HG02798 (cell line): ENCODE results near the gene ADO.
"Not testable (repeated sequence)": the region's sequence is repeated elsewhere in the genome, so short reads cannot be mapped to it uniquely, and the experiment has no call there.

ENCODE experiments used
- ATAC-seq: cut with Tn5 transposase; IDR thresholded peaks from one replicate; pipeline ENCODE4 v1.9.1; 2021; ENCODE audit warnings: mild to moderate bottlenecking; ENCODE audit not compliant: unreplicated experiment, poor library complexity

Gene ADO

GRCh38 chr10:62804356-62805230, at the start of gene ADO:
TSS of gene ADO (plus strand) at chr10:62804720. CDS start at chr10:62805060, 340 bp downstream.
- ATAC-seq = peak; percentile 91

- ATAC-seq = no peak
These were observed 49.6 kb upstream of the ADO start for GRCh38 chr10:62754963-62755362.

DNA sequence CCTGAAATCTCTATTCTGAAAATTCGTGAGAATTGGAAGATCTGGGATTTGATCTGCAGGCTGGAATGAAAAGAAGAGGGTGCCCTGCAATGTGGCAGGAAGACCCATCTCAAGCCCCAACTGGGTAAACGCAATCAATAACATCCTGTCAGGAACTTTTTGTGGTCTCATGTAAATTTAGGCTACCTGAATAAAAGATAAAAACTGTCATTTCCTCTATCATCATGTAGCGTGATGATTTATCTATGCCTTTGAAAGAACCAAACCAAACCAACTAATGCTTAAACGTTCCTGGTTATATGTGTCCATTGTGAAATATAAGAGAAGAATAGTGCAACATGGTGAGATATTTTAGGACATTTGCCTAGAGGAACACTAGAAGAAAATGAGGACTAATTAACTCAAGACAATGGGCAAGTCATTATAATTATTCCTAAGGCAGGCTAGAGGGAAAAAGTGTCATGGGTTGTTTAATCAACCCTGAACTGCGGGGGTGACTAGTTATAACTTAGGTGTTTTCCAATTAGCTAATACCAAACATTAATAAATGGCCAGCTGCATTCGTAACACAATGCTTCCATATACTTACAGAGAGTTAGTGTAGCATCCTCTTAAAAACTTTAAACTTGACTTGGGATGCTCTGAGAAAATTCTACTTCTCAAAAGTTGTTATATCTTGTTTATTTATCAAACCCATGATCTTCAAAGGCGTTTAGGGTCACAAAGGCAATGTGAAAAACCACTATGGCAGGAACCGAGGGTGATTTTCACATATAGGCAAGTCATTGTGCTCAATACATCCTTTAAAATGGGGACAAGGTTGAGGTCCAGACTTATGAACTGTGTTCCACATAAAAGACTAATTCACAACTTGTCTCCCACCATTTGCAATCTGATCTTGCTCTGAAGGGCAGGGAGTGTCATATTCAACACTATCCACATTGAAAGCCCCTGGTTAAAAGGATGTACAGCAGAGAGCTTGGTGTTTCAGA, 48.6 kb upstream of the ADO start:
- peak; percentile 62 for ATAC-seq

GRCh38 chr10:62759599-62760175, 44.8 kb upstream of the ADO start:
- ATAC-seq = no peak

- ATAC-seq = no peak
These were observed 44.1 kb upstream of the ADO start for GRCh38 chr10:62760401-62760800.

DNA sequence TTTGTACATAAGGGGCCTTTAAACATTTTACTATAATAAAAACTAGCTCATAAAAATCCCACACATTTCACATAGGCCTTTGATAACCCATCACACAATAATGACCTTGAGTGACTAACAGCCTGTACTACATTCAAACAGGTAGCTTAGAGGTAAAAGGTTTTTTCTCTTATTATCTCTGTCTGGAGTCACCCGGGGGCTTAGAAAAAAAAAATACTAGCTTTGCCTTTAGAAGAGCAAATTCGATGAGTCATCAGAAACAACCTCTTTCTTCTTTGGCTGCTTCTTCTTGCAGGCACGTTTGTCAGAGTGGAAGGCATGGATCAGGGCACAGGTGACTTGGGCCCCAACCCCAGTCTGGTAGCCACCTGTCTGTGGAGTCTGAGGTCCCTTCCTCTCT, 43.4 kb upstream of the ADO start:
- no peak for ATAC-seq

DNA sequence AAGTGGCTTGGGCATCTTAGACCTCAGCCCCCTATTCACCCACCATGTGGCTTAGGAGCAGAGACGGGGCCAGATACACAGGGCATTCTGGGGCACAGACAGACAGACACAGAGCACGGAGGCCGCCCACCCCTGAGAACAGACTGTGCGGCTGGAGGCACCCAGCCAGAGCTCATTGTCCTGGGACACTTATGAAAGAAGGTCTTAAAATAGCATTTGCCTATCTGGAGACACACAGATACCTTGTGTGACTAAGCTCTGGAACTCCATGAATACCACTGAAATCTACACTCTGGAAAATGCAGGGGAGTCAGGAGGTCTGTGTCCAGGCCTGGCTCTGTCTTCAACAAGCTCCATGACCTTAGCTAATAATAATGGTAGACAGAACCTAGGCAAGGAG, 41.4 kb upstream of the ADO start:
- no peak for ATAC-seq

DNA sequence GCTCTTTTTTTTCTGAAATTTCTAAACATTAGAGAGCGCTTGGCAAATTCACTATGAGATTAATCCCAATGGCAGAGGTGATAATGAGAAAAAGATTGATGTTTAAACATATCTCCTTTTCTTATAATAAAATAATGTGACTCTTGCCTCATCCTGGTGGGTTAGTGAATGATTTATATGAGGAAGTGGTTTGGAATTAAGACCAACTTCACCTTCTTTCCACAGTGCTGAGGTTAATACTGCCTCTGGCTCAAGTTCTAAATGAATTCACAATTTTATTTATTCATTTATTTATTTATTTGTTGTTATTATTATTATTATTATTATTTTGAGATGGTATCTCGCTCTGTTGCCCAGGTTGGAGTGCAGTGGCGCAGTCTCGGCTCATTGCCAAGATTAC, 40.5 kb upstream of the ADO start:
- no peak for ATAC-seq

- ATAC-seq = no peak
These were observed 38.8 kb upstream of the ADO start for GRCh38 chr10:62765726-62766125.

- ATAC-seq = no peak
These were observed 38.1 kb upstream of the ADO start for GRCh38 chr10:62766386-62766785.

DNA sequence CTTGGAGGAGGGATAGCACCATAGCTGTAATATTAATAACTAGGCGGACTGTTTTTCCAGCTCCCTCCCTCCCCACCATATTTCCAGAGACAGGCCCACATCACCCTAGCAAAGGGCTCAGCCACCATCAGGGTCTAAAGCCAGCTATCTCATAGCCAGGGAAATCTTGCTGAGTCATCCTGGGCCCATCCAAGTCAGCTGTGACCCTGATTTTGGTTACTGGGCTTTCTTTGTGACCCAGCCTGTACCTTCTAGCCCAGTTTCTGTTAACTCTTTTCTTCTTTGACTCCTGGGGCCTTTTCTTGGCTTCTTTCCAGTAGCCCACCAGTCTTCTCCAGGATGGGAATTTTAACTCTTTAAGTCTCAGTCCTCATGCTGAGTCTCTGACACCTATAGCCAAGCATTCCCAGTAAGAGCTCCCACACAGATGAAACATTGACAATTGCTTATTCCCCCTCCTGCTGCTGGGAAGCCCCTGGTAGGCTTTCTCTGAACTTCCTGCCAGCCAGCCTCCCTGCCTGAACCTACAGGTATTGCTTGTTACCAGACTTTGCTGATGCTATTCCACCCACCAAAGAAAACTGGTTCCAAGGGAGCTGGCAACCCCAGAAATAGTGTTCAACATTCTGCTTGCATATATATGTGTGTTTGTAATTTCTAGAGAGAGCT, 34.8 kb upstream of the ADO start:
- ATAC-seq = peak; percentile 69

GRCh38 chr10:62772186-62772974, 32.1 kb upstream of the ADO start:
- ATAC-seq = no peak

GRCh38 chr10:62778125-62778524, 26.4 kb upstream of the ADO start:
- peak; percentile 47 for ATAC-seq

DNA sequence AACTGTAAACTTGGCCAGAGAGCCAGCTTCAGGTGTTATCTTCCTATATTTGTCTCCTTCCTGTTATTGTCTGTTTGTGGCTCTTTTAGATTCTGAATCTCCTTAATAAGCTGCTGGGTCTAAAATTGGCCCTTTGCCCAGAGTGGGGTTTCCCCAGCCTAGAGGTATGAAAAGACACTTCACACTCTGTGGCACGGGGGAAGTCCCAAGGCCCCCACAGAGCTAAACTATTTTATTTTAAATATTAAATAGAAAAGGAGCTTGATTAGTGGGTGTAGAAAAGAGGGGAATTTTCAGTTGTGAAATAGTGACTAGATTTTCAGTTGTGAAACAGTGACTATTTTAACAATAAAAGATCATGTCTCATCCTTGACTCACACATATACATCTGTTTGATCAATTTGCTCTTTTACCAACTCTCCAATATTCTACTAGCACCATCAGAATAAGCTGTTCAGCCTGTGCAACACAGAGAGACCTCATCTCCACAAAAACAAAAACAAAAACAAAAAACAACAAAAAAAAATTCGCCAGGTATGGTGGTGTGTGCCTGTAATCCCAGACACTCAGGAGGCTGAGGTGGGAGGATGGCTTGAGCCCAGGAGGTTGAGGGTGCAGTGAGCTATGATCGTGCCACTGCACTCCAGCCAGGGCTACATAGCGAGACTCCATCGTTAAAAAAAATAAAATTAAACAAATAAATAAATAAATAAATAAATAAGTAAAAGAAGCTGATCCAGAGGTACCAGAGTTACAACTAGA, 24.9 kb upstream of the ADO start:
- ATAC-seq = peak; percentile 95

DNA sequence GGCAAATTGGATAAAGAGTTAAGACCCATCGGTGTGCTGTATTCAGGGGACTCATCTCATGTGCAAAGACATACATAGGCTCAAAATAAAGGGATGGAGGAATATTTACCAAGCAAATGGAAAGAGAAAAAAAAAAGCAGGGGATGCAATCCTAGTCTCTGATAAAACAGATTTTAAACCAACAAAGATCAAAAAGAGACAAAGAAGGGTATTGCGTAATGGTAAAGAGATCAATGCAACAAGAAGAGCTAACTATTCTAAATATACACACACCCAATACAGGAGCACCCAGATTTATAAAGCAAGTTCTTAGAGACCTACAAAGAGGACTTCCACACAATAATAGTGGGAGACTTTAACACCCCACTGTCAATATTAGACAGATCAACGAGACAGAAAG, 20.0 kb upstream of the ADO start:
- ATAC-seq = not testable (repeated sequence)

DNA sequence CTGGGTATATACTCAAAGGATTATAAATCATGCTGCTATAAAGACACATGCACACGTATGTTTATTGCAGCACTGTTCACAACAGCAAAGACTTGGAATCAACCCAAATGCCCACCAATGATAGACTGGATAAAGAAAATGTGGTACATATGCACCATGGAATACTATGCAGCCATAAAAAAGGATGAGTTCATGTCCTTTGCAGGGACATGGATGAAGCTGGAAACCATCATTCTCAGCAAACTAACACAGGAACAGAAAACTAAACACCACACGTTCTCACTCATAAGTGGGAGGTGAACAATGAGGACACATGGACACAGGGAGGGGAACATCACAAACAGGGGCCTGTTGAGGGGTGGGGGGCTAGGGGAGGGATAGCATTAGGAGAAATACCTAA, 16.2 kb upstream of the ADO start:
- not testable (repeated sequence) for ATAC-seq

DNA sequence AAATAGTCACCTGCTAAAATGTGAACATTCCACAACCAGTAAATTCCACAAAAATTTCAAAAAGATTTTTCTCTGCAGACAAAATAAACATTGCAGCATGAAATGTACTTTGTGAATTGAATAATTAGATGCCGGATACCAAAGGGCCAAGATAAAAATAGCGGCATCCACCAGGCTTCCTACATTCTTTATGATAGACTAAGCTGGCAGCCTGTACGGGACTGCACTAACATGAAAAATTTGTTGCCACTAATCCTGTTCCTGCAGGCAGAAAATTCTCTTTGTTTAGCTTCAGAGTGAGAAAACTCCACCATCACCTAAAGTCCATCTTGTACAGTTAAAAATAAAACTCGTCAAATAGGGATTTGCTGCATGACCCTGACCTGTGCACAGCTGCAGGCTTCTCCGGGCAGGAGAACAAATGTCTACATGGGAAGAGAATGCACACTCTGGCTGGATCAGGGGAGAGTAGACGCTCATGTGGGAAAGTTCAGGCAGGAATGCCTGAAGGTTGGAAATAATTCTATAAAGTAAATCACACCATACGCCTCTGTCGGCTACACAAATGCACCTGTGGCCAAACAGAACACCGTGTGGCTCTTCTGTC, 15.6 kb upstream of the ADO start:
- ATAC-seq = no peak

GRCh38 chr10:62790019-62790555, 14.4 kb upstream of the ADO start:
- no peak for ATAC-seq
